ENCODE data around the gene PLCXD1. TPM values are rescaled to one million over a fixed set of nuclear protein-coding genes. Genes with fewer than 3 reads are reported as not detected.
A peak's percentile ranks its signal among the peaks of the same experiment; 100 is the strongest.
"Not testable (repeated sequence)": the region's sequence is repeated elsewhere in the genome, so short reads cannot be mapped to it uniquely, and the experiment has no call there.

The PLCXD1 gene
- total RNA-seq (2021): 60.9 and 72.7 TPM in 2 replicates
- Bru-seq, nascent RNA: percentile 59 among the genes with signal in this experiment
- BruChase-seq, experiment 1, labeled RNA remaining after a 2-hour chase: percentile 69 among the genes with signal in this experiment
- BruChase-seq, experiment 2, labeled RNA remaining after a 6-hour chase: percentile 83 among the genes with signal in this experiment
- long read RNA-seq, full-length matches to known transcripts: 5 of 33 reads
- long read RNA-seq, partial matches to known transcripts: 10 of 33 reads
- long read RNA-seq, other reads (novel, unspliced or antisense): 18 of 33 reads

- H3K9me3 ChIP-seq (ENCODE audit: low read depth, low read length, poor library complexity, severe bottlenecking): no peaks in the 10 kb centered on the region
- no peak for TF ChIP-seq CTCF (conservative IDR thresholded peaks at IDR 0.05; ENCODE audit: low read depth, low read length)
- TF ChIP-seq EZH2 (IDR thresholded peaks at IDR 0.05; ENCODE audit: borderline replicate concordance, low read depth, low read length, poor library complexity, severe bottlenecking): no peak
- CTCF ChIA-PET: no interaction called here
- POLR2A ChIA-PET (ENCODE audit: low non-redundant PET): no interaction called here
- H3K4me1 ChIP-seq (ENCODE audit: insufficient read depth, low read length, poor library complexity, severe bottlenecking): peaks cover 12% of the 10 kb centered on the region
- intact Hi-C loops (cut with micrococcal nuclease; ENCODE audit: unreplicated experiment): no loop called here
- H3K27me3 ChIP-seq (replicated peaks; ENCODE audit: insufficient read depth, low read depth, low read length, poor library complexity): no peaks in the 10 kb centered on the region
- H3K36me3 ChIP-seq (ENCODE audit: insufficient read depth, low read length, poor library complexity, severe bottlenecking): peaks cover 22% of the 10 kb centered on the region
- DNase-seq (ENCODE audit: low spot score): peak; percentile 56
- peak within 1 kb of the TSS; percentile 67 for H3K27ac ChIP-seq (ENCODE audit: low read depth, low read length, poor library complexity, severe bottlenecking)
- BruUV-seq (replicated peaks): no TSS peak
- H3K4me3 ChIP-seq (ENCODE audit: low read depth, low read length, poor library complexity, severe bottlenecking): peak within 1 kb of the TSS; percentile 37
Measured at GRCh38 chrX:281166-281999, at the start of gene PLCXD1. TSS of gene PLCXD1 (plus strand) at chrX:281381. CDS start at chrX:284188, 2,807 bp downstream.

GRCh38 chrX:231637-232277, 49.4 kb upstream of the PLCXD1 start:
- CTCF ChIA-PET; H3K9me3 ChIP-seq (ENCODE audit: low read depth, low read length, poor library complexity, severe bottlenecking); POLR2A ChIA-PET (ENCODE audit: low non-redundant PET); H3K4me3 ChIP-seq (ENCODE audit: low read depth, low read length, poor library complexity, severe bottlenecking); H3K27ac ChIP-seq (ENCODE audit: low read depth, low read length, poor library complexity, severe bottlenecking); BruUV-seq (replicated peaks); H3K4me1 ChIP-seq (ENCODE audit: insufficient read depth, low read length, poor library complexity, severe bottlenecking); H3K36me3 ChIP-seq (ENCODE audit: insufficient read depth, low read length, poor library complexity, severe bottlenecking); intact Hi-C loops (cut with micrococcal nuclease; ENCODE audit: unreplicated experiment); DNase-seq (ENCODE audit: low spot score); H3K27me3 ChIP-seq (replicated peaks; ENCODE audit: insufficient read depth, low read depth, low read length, poor library complexity): not testable (repeated sequence)

GRCh38 chrX:232278-232655, 48.9 kb upstream of the PLCXD1 start:
- CTCF ChIA-PET; BruUV-seq (replicated peaks); H3K4me1 ChIP-seq (ENCODE audit: insufficient read depth, low read length, poor library complexity, severe bottlenecking); H3K4me3 ChIP-seq (ENCODE audit: low read depth, low read length, poor library complexity, severe bottlenecking); H3K27me3 ChIP-seq (replicated peaks; ENCODE audit: insufficient read depth, low read depth, low read length, poor library complexity); H3K9me3 ChIP-seq (ENCODE audit: low read depth, low read length, poor library complexity, severe bottlenecking); DNase-seq (ENCODE audit: low spot score); H3K27ac ChIP-seq (ENCODE audit: low read depth, low read length, poor library complexity, severe bottlenecking); POLR2A ChIA-PET (ENCODE audit: low non-redundant PET); intact Hi-C loops (cut with micrococcal nuclease; ENCODE audit: unreplicated experiment); H3K36me3 ChIP-seq (ENCODE audit: insufficient read depth, low read length, poor library complexity, severe bottlenecking): not testable (repeated sequence)

- H3K27ac ChIP-seq (ENCODE audit: low read depth, low read length, poor library complexity, severe bottlenecking); H3K4me3 ChIP-seq (ENCODE audit: low read depth, low read length, poor library complexity, severe bottlenecking); POLR2A ChIA-PET (ENCODE audit: low non-redundant PET); H3K27me3 ChIP-seq (replicated peaks; ENCODE audit: insufficient read depth, low read depth, low read length, poor library complexity); DNase-seq (ENCODE audit: low spot score); BruUV-seq (replicated peaks); intact Hi-C loops (cut with micrococcal nuclease; ENCODE audit: unreplicated experiment); CTCF ChIA-PET; H3K36me3 ChIP-seq (ENCODE audit: insufficient read depth, low read length, poor library complexity, severe bottlenecking); H3K4me1 ChIP-seq (ENCODE audit: insufficient read depth, low read length, poor library complexity, severe bottlenecking); H3K9me3 ChIP-seq (ENCODE audit: low read depth, low read length, poor library complexity, severe bottlenecking): not testable (repeated sequence)
Measured at GRCh38 chrX:236201-236600, 45.0 kb upstream of the PLCXD1 start.
